ENCODE measurements around the gene TEX52.

Gene TEX52

GRCh38 chr12:2857021-2857431, at the start of gene TEX52:
Gene TEX52, minus strand, starts transcription at chr12:2857039. Its CDS starts 13 bp downstream, at chr12:2857026.
- no peaks in the 10 kb centered on the region for H3K27me3 ChIP-seq (replicated peaks; ENCODE audit: insufficient read depth, low read length)
- H3K9me2 ChIP-seq (replicated peaks; ENCODE audit: insufficient read depth, low read length), result no peaks in the 10 kb centered on the region
- no peak within 1 kb of the TSS for H3K9ac ChIP-seq (ENCODE audit: low read length)
- no peak for TF ChIP-seq EZH2phosphoT487 (IDR thresholded peaks at IDR 0.05; ENCODE audit: low read length)
- no peak for TF ChIP-seq CTCF (IDR thresholded peaks at IDR 0.05; ENCODE audit: low read length)
- no peak for TF ChIP-seq EZH2 (optimal IDR thresholded peaks at IDR 0.05; ENCODE audit: low read depth, low read length)
- H3K4me2 ChIP-seq (ENCODE audit: low read depth, low read length), result no peak within 1 kb of the TSS
- no peaks in the 10 kb centered on the region for H3K9me3 ChIP-seq (replicated peaks; ENCODE audit: insufficient read depth, low read length)
- peaks cover 3% of the 10 kb centered on the region; the same call in 1 of the 2 replicates for H3F3A ChIP-seq (ENCODE audit: insufficient read depth, low read length)
- H3K36me3 ChIP-seq (replicated peaks; ENCODE audit: insufficient read depth, low read length), result no peaks in the 10 kb centered on the region
- H3K4me1 ChIP-seq (ENCODE audit: low read length), result no peaks in the 10 kb centered on the region
- H3K79me2 ChIP-seq (ENCODE audit: low read length), result no peaks in the 10 kb centered on the region
- H3K4me3 ChIP-seq (ENCODE audit: low read length), result no peak within 1 kb of the TSS
- no peak within 1 kb of the TSS for H2AFZ ChIP-seq (ENCODE audit: low read length)
- no peaks in the 10 kb centered on the region for H4K20me1 ChIP-seq (ENCODE audit: insufficient read depth, low read length)
- no peak for DNase-seq
- H3K27ac ChIP-seq (ENCODE audit: low read length), result no peak within 1 kb of the TSS

- Histone ChIP-seq H3K9me3 (replicated peaks; ENCODE audit: insufficient read depth, low read length) (no peaks in the 10 kb centered on the region), H3K9ac (ENCODE audit: low read length) (no peak overlapping the region), H4K20me1 (ENCODE audit: insufficient read depth, low read length) (no peaks in the 10 kb centered on the region), H3K4me3 (ENCODE audit: low read length) (no peak overlapping the region), H2AFZ (ENCODE audit: low read length) (no peak overlapping the region), H3F3A (ENCODE audit: insufficient read depth, low read length) (no peaks in the 10 kb centered on the region), H3K27ac (ENCODE audit: low read length) (no peak overlapping the region), H3K36me3 (replicated peaks; ENCODE audit: insufficient read depth, low read length) (no peaks in the 10 kb centered on the region), H3K9me2 (replicated peaks; ENCODE audit: insufficient read depth, low read length) (no peaks in the 10 kb centered on the region), H3K27me3 (replicated peaks; ENCODE audit: insufficient read depth, low read length) (no peaks in the 10 kb centered on the region), H3K4me2 (ENCODE audit: low read depth, low read length) (no peak overlapping the region), H3K79me2 (ENCODE audit: low read length) (no peaks in the 10 kb centered on the region), H3K4me1 (ENCODE audit: low read length) (no peaks in the 10 kb centered on the region)
- TF ChIP-seq EZH2phosphoT487 (IDR thresholded peaks at IDR 0.05; ENCODE audit: low read length) (no peak), EZH2 (optimal IDR thresholded peaks at IDR 0.05; ENCODE audit: low read depth, low read length) (no peak), CTCF (IDR thresholded peaks at IDR 0.05; ENCODE audit: low read length) (no peak)
- DNase-seq, result no peak
Measured at GRCh38 chr12:2904260-2904659, 47.4 kb upstream of the TEX52 start.

GRCh38 chr12:2902272-2902880, 45.5 kb upstream of the TEX52 start:
- no peaks in the 10 kb centered on the region for H3K79me2 ChIP-seq (ENCODE audit: low read length)
- no peaks in the 10 kb centered on the region for H3K27me3 ChIP-seq (replicated peaks; ENCODE audit: insufficient read depth, low read length)
- no peak overlapping the region for H3K4me2 ChIP-seq (ENCODE audit: low read depth, low read length)
- no peaks in the 10 kb centered on the region for H3K9me3 ChIP-seq (replicated peaks; ENCODE audit: insufficient read depth, low read length)
- no peaks in the 10 kb centered on the region for H4K20me1 ChIP-seq (ENCODE audit: insufficient read depth, low read length)
- no peaks in the 10 kb centered on the region for H3K9me2 ChIP-seq (replicated peaks; ENCODE audit: insufficient read depth, low read length)
- DNase-seq, result no peak
- no peak overlapping the region for H3K9ac ChIP-seq (ENCODE audit: low read length)
- H3K27ac ChIP-seq (ENCODE audit: low read length), result no peak overlapping the region
- TF ChIP-seq EZH2phosphoT487 (IDR thresholded peaks at IDR 0.05; ENCODE audit: low read length), result no peak
- no peak for TF ChIP-seq EZH2 (optimal IDR thresholded peaks at IDR 0.05; ENCODE audit: low read depth, low read length)
- TF ChIP-seq CTCF (IDR thresholded peaks at IDR 0.05; ENCODE audit: low read length), result no peak
- H3F3A ChIP-seq (ENCODE audit: insufficient read depth, low read length), result no peaks in the 10 kb centered on the region
- no peak overlapping the region for H2AFZ ChIP-seq (ENCODE audit: low read length)
- no peaks in the 10 kb centered on the region for H3K4me1 ChIP-seq (ENCODE audit: low read length)
- H3K36me3 ChIP-seq (replicated peaks; ENCODE audit: insufficient read depth, low read length), result no peaks in the 10 kb centered on the region
- H3K4me3 ChIP-seq (ENCODE audit: low read length), result no peak overlapping the region
